Fibroblast of the aortic adventitia (primary cell): ENCODE results near the gene MAP3K9. TPM values are rescaled to one million over a fixed set of nuclear protein-coding genes. Genes with fewer than 3 reads are reported as not detected.
A peak's percentile ranks its signal among the peaks of the same experiment; 100 is the strongest.

Experiments
- DNase-seq: peaks from one replicate; pipeline ENCODE4 v3.0.0-alpha.2; 2010; ENCODE audit warnings: low read depth
- H3K4me3 ChIP-seq: 2 replicates; pipeline ENCODE4 v1.5.1; 2011; ENCODE audit warnings: low read depth, mild to moderate bottlenecking, control low read depth, low read length, moderate library complexity
- total RNA-seq: library from RNA; depleted of rRNA; stranded (reverse); fragments of >200 nt; gene quantifications from 2 replicates; pipeline ENCODE4 v1.2.3, GENCODE V29; 2012; ENCODE audit warnings: low replicate concordance
- TF ChIP-seq, protein P1 (sequence below): IDR thresholded peaks from 2 replicates; pipeline ENCODE4 v1.5.1; 2011; ENCODE audit warnings: mild to moderate bottlenecking, low read length, control low read depth, inconsistent platforms; ENCODE audit not compliant: insufficient read depth

The MAP3K9 gene
- total RNA-seq, 1 donor: under 0.01 TPM

DNA sequence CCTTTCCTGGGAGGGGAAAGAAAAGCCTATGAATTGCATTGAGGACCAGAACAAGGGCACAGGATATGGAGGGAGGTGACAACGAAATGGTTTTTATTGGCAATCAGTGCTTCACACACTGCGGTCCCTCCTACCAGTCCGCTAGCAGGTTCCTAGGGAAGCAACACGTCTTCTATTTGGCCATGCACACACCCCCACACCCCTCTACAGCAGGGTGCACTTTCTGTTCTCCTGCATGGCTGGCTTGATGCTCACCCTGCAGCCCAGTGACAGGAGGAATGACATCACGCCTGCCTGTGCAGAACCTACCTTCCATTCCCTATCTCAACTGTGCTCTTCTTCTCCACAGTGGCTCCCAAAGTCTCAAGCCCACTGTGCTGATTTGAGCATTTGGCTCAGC, 109.7 kb downstream of the MAP3K9 start:
- no peak overlapping the region for H3K4me3 ChIP-seq
- DNase-seq: no peak
- TF ChIP-seq, protein P1, sequence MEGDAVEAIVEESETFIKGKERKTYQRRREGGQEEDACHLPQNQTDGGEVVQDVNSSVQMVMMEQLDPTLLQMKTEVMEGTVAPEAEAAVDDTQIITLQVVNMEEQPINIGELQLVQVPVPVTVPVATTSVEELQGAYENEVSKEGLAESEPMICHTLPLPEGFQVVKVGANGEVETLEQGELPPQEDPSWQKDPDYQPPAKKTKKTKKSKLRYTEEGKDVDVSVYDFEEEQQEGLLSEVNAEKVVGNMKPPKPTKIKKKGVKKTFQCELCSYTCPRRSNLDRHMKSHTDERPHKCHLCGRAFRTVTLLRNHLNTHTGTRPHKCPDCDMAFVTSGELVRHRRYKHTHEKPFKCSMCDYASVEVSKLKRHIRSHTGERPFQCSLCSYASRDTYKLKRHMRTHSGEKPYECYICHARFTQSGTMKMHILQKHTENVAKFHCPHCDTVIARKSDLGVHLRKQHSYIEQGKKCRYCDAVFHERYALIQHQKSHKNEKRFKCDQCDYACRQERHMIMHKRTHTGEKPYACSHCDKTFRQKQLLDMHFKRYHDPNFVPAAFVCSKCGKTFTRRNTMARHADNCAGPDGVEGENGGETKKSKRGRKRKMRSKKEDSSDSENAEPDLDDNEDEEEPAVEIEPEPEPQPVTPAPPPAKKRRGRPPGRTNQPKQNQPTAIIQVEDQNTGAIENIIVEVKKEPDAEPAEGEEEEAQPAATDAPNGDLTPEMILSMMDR: no peak

DNA sequence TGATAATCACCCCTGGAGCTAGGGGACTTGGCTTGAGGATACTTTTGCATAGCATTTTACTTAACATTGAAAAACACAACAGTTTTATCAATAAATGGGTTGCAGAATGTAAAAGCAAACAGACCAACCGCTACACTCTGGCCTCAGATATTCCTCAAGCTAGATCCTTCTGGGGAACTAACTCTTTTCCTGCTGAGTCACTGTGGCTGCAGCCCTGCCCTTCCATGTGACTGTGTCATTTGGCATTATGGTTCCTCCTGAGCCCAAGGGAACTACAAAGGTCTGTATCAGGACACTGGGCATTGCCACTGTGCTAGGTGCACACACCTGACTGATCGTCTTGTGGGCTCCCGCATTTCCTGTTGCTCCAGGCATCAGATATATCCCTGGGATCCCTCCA, 111.0 kb downstream of the MAP3K9 start:
- H3K4me3 ChIP-seq: no peak overlapping the region
- TF ChIP-seq, protein P1: no peak
- DNase-seq: peak; percentile 50

DNA sequence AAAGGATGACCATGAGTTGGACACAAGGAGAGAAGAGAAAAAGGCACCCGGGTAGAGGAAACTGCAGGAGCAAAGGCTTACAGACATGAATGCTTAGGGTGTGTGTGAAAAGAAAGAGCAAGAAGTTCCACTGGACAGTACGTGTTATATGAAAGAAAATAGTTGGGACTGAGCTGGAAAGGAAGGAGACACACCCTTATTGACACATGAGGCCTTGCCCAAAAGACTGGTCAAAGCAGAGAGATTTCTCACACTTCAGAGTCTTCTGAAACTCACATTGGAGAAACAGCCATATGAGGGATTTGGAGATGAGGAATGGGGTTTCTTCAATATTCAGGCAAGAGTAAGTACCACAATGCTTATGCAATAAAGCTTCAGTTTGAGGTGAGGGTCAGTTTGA, 111.6 kb downstream of the MAP3K9 start:
- no peak overlapping the region for H3K4me3 ChIP-seq
- peak; percentile 13 for DNase-seq
- TF ChIP-seq, protein P1: no peak

DNA sequence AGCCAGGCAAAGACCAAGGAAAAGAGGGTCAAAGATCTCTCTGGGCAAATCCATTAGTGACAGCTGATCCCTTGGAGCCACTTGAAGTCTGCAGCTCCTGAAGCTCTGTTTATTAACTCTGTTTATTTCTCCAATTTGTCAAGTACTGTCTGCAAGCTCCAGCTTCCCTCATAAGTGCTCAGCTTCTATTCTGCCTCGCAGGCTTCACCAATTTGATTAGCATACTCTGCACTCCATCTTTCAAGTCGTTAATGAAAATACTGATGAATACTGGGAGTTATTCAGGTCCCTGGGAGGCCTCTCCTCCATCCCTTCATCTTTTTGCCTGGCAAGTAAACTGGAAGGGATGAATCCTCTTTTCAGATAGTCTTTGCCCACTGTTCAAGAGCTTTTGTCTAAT, 113.3 kb downstream of the MAP3K9 start:
- TF ChIP-seq, protein P1: no peak
- DNase-seq: no peak
- H3K4me3 ChIP-seq: no peak overlapping the region

- no peak overlapping the region for H3K4me3 ChIP-seq
- DNase-seq: no peak
- TF ChIP-seq, protein P1: no peak
These were observed 117.1 kb downstream of the MAP3K9 start for GRCh38 chr14:70692210-70692609.

- TF ChIP-seq, protein P1: no peak
These were observed 123.7 kb downstream of the MAP3K9 start for GRCh38 chr14:70685474-70686197.

DNA sequence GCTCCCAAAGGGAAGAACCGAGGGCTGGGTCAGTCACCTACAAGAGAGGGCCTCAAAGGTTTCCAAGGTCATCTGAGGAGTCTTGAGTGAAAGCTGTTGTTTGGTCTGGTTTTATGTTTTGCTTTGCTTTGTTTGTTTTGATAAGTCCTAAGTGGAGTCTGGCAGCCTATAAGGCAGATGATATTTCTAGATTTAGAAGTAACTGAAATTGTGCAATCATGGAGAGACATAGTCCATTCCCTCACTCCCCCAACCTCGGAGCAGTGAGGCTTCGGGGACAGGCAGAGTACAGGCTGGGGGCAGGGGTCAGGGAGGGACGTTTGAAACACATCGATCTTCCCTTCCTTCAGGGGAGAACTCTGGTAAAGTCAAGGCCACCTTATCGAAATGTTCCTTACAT, 125.3 kb downstream of the MAP3K9 start:
- no peak overlapping the region for H3K4me3 ChIP-seq
- DNase-seq: no peak
- TF ChIP-seq, protein P1: no peak

More at GRCh38 chr14:70685474-70686197, 123.7 kb downstream of the MAP3K9 start:
- no peak for DNase-seq
- no peak overlapping the region for H3K4me3 ChIP-seq
